K562 (cell line): ENCODE measurements around the gene TFB2M.

ENCODE experiments used
- CREB1 ChIP-seq, 2 experiments: sonication (generic) in 1 of 2; formaldehyde crosslinking in 1 of 2; IDR thresholded peaks; 2 replicates each; pipeline versions ENCODE4 v1.6.1 to v1.8.0; 2012 to 2022; ENCODE audit warnings: inconsistent platforms in 1 of 2, mild to moderate bottlenecking in 1 of 2, missing genetic modification reagents in 1 of 2, moderate library complexity in 1 of 2
- HIVEP1 ChIP-seq: fragments of 250-450 bp; sonication (Bioruptor Pico); IDR thresholded peaks from 2 replicates; pipeline ENCODE4 v1.4.0; 2020; ENCODE audit warnings: mild to moderate bottlenecking
- POLR2AphosphoS5 ChIP-seq: IDR thresholded peaks from 2 replicates; pipeline ENCODE4 v1.6.1; 2011; ENCODE audit warnings: mild to moderate bottlenecking, low read depth, low read length, moderate library complexity; ENCODE audit not compliant: control insufficient read depth, insufficient read depth
- TCF7 ChIP-seq: sonication (generic); IDR thresholded peaks from 2 replicates; pipeline ENCODE4 v1.6.1; 2016; ENCODE audit warnings: antibody characterized with exemption, borderline replicate concordance
- TSC22D4 ChIP-seq: fragments of 450-650 bp; IDR thresholded peaks from 2 replicates; pipeline ENCODE4 v1.6.1; 2016; ENCODE audit warnings: missing genetic modification characterization, missing biosample characterization, control low read depth

GRCh38 chr1:246508897-246509688 is 57.0 kb downstream of the TFB2M start:
- TF ChIP-seq CREB1 (IDR thresholded peaks at IDR 0.05), result no peak
- TF ChIP-seq CREB1 (CRISPR knock-in tag; IDR thresholded peaks at IDR 0.05), result no peak
- TF ChIP-seq HIVEP1 (CRISPR knock-in tag), result no peak
- no peak for TF ChIP-seq TSC22D4
- no peak for TF ChIP-seq TCF7
- TF ChIP-seq POLR2AphosphoS5, result no peak
